ENCODE results near the gene MPL. TPM values are rescaled to one million over a fixed set of nuclear protein-coding genes. Genes with fewer than 3 reads are reported as not detected.

MPL gene
- polyA plus RNA-seq, 1 donor (not counting 4 experiments of a cell fraction or from before 2014, with no cell fraction given) = not detected

DNA sequence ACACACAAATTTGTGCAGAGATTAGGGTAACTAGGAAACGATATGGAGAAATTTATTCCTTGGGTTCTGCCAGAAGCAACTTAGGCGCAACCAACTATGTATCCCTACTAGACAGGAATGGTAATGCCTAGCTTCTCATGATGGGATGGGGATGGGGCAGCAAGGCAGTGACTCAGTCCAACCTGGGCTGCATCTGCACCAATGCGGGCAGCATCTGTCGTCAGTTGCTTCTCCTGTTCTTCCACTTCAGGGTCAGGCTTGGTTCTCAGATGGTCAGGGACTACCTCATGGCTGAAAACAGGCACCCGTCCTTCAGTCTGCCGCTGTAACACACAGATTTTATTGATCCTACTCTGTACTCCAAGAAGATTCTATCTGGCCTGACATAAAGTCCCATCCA, 49.1 kb downstream of the MPL start:
- Histone ChIP-seq H3K4me1 (ENCODE audit: control insufficient read depth, extremely low read depth, insufficient read depth, low read length) (peaks cover 16% of the 10 kb centered on the region), H3K4me3 (ENCODE audit: control insufficient read depth in 2 of 3, extremely low read depth in 1 of 3, insufficient read depth in 2 of 3, low read depth in 1 of 3, low read length in 3 of 3) (no peak overlapping the region), H2AFZ (ENCODE audit: control insufficient read depth, low read length) (no peak overlapping the region), H3K36me3 (ENCODE audit: control insufficient read depth in 2 of 2, extremely low read depth in 1 of 2, insufficient read depth in 2 of 2, low read length in 2 of 2) (peaks cover 38 to 49% of the 10 kb centered on the region in 2 experiments), H3K9me3 (ENCODE audit: control insufficient read depth, low read depth, low read length) (no peaks in the 10 kb centered on the region), H3K27me3 (ENCODE audit: control insufficient read depth, extremely low read depth, insufficient read depth, low read length) (no peaks in the 10 kb centered on the region), H3K9ac (ENCODE audit: control insufficient read depth, extremely low read depth, insufficient read depth, low read length) (no peak overlapping the region), H3K79me2 (ENCODE audit: control insufficient read depth, insufficient read depth, low read length) (peaks cover 37% of the 10 kb centered on the region), H4K20me1 (ENCODE audit: control insufficient read depth, extremely low read depth, insufficient read depth, low read length) (no peaks in the 10 kb centered on the region), H3K9me1 (ENCODE audit: control insufficient read depth, extremely low read depth, insufficient read depth, low read length) (no peaks in the 10 kb centered on the region), H3K27ac (ENCODE audit: control insufficient read depth, insufficient read depth, low read length) (no peak overlapping the region), H3K4me2 (ENCODE audit: control insufficient read depth, extremely low read depth, insufficient read depth, low read depth, low read length) (no peak overlapping the region)
- DNase-seq (ENCODE audit: low read depth, low spot score) = no peak
- no peak for TF ChIP-seq EZH2 (IDR thresholded peaks at IDR 0.05; ENCODE audit: low read length)
- TF ChIP-seq, protein P1, sequence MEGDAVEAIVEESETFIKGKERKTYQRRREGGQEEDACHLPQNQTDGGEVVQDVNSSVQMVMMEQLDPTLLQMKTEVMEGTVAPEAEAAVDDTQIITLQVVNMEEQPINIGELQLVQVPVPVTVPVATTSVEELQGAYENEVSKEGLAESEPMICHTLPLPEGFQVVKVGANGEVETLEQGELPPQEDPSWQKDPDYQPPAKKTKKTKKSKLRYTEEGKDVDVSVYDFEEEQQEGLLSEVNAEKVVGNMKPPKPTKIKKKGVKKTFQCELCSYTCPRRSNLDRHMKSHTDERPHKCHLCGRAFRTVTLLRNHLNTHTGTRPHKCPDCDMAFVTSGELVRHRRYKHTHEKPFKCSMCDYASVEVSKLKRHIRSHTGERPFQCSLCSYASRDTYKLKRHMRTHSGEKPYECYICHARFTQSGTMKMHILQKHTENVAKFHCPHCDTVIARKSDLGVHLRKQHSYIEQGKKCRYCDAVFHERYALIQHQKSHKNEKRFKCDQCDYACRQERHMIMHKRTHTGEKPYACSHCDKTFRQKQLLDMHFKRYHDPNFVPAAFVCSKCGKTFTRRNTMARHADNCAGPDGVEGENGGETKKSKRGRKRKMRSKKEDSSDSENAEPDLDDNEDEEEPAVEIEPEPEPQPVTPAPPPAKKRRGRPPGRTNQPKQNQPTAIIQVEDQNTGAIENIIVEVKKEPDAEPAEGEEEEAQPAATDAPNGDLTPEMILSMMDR (optimal IDR thresholded peaks at IDR 0.05 in 1 of 3, IDR thresholded peaks at IDR 0.05 in 1 of 3, conservative IDR thresholded peaks at IDR 0.05 in 1 of 3; ENCODE audit: extremely low read depth in 1 of 3, insufficient read depth in 2 of 3, low read length in 3 of 3) = no peak
- dilution Hi-C loops (cut with MboI; ENCODE audit: extremely low pct_ligation_motif_present, low sequenced_read_pairs) = no loop called here
- no peak for FAIRE-seq

DNA sequence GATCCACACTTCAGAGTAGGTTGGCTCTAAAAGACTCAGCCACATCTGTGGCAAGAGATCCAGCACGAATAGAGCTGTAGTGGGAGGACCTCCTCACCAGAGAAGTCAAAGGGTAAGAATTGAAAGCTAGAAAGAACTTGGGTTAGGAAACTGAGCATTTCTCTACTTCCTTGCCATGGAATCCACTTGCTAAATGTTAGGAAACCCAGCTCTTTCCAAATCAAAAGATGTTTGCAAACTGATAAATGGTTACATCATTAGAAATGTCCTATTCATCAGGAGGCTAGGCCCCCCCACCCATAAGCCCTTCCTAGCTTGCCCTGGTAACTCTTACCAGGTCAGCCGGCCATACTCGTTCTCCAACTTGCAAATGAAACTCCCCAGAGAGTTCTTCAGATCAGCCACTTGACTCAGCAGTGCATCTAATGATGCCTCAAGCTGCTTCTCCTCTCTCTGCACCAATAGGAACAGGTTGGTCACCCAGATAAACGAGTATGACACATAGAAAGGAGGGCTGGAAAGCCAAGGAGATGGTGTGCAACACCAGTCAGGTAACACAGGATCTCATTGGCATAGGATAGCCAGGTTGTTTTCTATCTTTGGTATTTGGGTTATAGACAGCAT, 50.5 kb downstream of the MPL start:
- FAIRE-seq (no peak), DNase-seq (ENCODE audit: low read depth, low spot score) (no peak)
- dilution Hi-C loops (cut with MboI; ENCODE audit: extremely low pct_ligation_motif_present, low sequenced_read_pairs) = no loop called here
- H3K79me2 ChIP-seq (ENCODE audit: control insufficient read depth, insufficient read depth, low read length) = peaks cover 42% of the 10 kb centered on the region
- no peaks in the 10 kb centered on the region for H3K27me3 ChIP-seq (ENCODE audit: control insufficient read depth, extremely low read depth, insufficient read depth, low read length)
- H3K4me3 ChIP-seq (ENCODE audit: control insufficient read depth in 2 of 3, extremely low read depth in 1 of 3, insufficient read depth in 2 of 3, low read depth in 1 of 3, low read length in 3 of 3) = peak overlapping the region in 1 of 3 experiments; percentile 95
- TF ChIP-seq, protein P1 (optimal IDR thresholded peaks at IDR 0.05 in 1 of 3, IDR thresholded peaks at IDR 0.05 in 1 of 3, conservative IDR thresholded peaks at IDR 0.05 in 1 of 3; ENCODE audit: extremely low read depth in 1 of 3, insufficient read depth in 2 of 3, low read length in 3 of 3) = no peak
- no peak for TF ChIP-seq EZH2 (IDR thresholded peaks at IDR 0.05; ENCODE audit: low read length)
- H3K4me1 ChIP-seq (ENCODE audit: control insufficient read depth, extremely low read depth, insufficient read depth, low read length) = peaks cover 16% of the 10 kb centered on the region
- H2AFZ ChIP-seq (ENCODE audit: control insufficient read depth, low read length) = no peak overlapping the region
- no peaks in the 10 kb centered on the region for H3K9me1 ChIP-seq (ENCODE audit: control insufficient read depth, extremely low read depth, insufficient read depth, low read length)
- H3K9me3 ChIP-seq (ENCODE audit: control insufficient read depth, low read depth, low read length) = no peaks in the 10 kb centered on the region
- H3K27ac ChIP-seq (ENCODE audit: control insufficient read depth, insufficient read depth, low read length) = peak overlapping the region; percentile 74
- H3K9ac ChIP-seq (ENCODE audit: control insufficient read depth, extremely low read depth, insufficient read depth, low read length) = no peak overlapping the region
- peak overlapping the region; percentile 93 for H3K4me2 ChIP-seq (ENCODE audit: control insufficient read depth, extremely low read depth, insufficient read depth, low read depth, low read length)
- H4K20me1 ChIP-seq (ENCODE audit: control insufficient read depth, extremely low read depth, insufficient read depth, low read length) = no peaks in the 10 kb centered on the region
- peaks cover 28 to 36% of the 10 kb centered on the region in 2 experiments for H3K36me3 ChIP-seq (ENCODE audit: control insufficient read depth in 2 of 2, extremely low read depth in 1 of 2, insufficient read depth in 2 of 2, low read length in 2 of 2)

All from keratinocyte (primary cell).